Calu3 (cell line): ENCODE results near the gene RNF7. TPM values are rescaled to one million over a fixed set of nuclear protein-coding genes. Genes with fewer than 3 reads are reported as not detected.

Experiments
- BruUV-seq: library from RNA; stranded (reverse); fragments of 400-500 nt; replicated peaks from 2 replicates; lab custom pipeline; 2021; lab: Mats Ljungman, UMichigan
- CTCF ChIA-PET: fragments of 300-600 bp; sonication (Branson Sonifier 250); formaldehyde crosslinking; loops from one replicate; lab custom pipeline; 2022; ENCODE audit warnings: antibody characterized with exemption; lab: Charles Lee
- DNase-seq: peaks from one replicate; pipeline ENCODE4 v3.0.0; 2022
- H3K27ac Mint-ChIP-seq: one replicate; pipeline ENCODE4 v1.8.0; 2022; ENCODE audit warnings: mixed read lengths; ENCODE audit not compliant: unreplicated experiment
- H3K27me3 Mint-ChIP-seq: one replicate; pipeline ENCODE4 v1.8.0; 2022; ENCODE audit warnings: mixed read lengths; ENCODE audit not compliant: unreplicated experiment
- H3K36me3 Mint-ChIP-seq: one replicate; pipeline ENCODE4 v1.8.0; 2022; ENCODE audit warnings: mild to moderate bottlenecking, moderate library complexity, mixed read lengths; ENCODE audit not compliant: insufficient read depth, unreplicated experiment
- H3K4me1 Mint-ChIP-seq: one replicate; pipeline ENCODE4 v1.8.0; 2022; ENCODE audit warnings: mild to moderate bottlenecking, low read depth, mixed read lengths; ENCODE audit not compliant: unreplicated experiment
- H3K4me3 Mint-ChIP-seq: one replicate; pipeline ENCODE4 v1.8.0; 2022; ENCODE audit warnings: mild to moderate bottlenecking, low read depth, moderate library complexity, mixed read lengths; ENCODE audit not compliant: unreplicated experiment
- H3K9me3 Mint-ChIP-seq: one replicate; pipeline ENCODE4 v1.8.0; 2022; ENCODE audit warnings: low read depth, mixed read lengths; ENCODE audit not compliant: unreplicated experiment
- intact Hi-C: fragments of 100-400 bp; cut with micrococcal nuclease; formaldehyde crosslinking; loops from one replicate; pipeline ENCODE4 v1.10.0; 2022; ENCODE audit not compliant: unreplicated experiment
- total RNA-seq: library from RNA; stranded (reverse); gene quantifications from 2 replicates; pipeline ENCODE4 v1.2.3, GENCODE V29; 2022
- TF ChIP-seq, protein P1 (sequence below): fragments of 200-600 bp; IDR thresholded peaks from one replicate; pipeline ENCODE4 v1.8.0; 2022; ENCODE audit warnings: antibody characterized with exemption; ENCODE audit not compliant: unreplicated experiment

The RNF7 gene
- total RNA-seq, 1 experiment from 2014 or later = 108 TPM

DNA sequence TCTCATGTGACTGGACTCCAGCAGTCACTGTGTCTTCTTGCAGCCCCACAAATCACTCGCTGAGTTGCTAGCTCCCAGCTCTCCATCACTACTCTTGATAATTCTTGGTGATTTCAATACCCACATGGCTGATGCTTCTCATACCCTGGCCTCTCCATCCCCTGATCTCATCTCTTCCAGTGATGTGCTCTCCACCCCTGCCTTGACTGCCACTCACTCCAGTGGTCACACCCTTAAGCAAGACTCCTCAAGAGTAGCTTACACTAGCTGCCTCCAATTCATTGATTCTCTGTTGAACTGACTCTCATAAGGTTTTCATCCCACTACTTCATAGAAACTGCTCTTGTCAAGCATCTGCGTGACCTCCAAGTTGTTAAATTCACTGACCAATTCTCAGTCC is 25.9 kb downstream of the RNF7 start:
- peaks cover 10% of the 10 kb centered on the region for H3K27me3 Mint-ChIP-seq
- CTCF ChIA-PET = no interaction called here
- H3K36me3 Mint-ChIP-seq = no peaks in the 10 kb centered on the region
- DNase-seq = no peak
- H3K9me3 Mint-ChIP-seq = no peaks in the 10 kb centered on the region
- no peak overlapping the region for H3K27ac Mint-ChIP-seq
- no TSS peak for BruUV-seq
- H3K4me1 Mint-ChIP-seq = no peaks in the 10 kb centered on the region
- TF ChIP-seq, protein P1, sequence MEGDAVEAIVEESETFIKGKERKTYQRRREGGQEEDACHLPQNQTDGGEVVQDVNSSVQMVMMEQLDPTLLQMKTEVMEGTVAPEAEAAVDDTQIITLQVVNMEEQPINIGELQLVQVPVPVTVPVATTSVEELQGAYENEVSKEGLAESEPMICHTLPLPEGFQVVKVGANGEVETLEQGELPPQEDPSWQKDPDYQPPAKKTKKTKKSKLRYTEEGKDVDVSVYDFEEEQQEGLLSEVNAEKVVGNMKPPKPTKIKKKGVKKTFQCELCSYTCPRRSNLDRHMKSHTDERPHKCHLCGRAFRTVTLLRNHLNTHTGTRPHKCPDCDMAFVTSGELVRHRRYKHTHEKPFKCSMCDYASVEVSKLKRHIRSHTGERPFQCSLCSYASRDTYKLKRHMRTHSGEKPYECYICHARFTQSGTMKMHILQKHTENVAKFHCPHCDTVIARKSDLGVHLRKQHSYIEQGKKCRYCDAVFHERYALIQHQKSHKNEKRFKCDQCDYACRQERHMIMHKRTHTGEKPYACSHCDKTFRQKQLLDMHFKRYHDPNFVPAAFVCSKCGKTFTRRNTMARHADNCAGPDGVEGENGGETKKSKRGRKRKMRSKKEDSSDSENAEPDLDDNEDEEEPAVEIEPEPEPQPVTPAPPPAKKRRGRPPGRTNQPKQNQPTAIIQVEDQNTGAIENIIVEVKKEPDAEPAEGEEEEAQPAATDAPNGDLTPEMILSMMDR = no peak
- no peak overlapping the region for H3K4me3 Mint-ChIP-seq
- intact Hi-C loops = no loop called here

- CTCF ChIA-PET = no interaction called here
- H3K27me3 Mint-ChIP-seq = peaks cover 15% of the 10 kb centered on the region
Observed at GRCh38 chr3:141764465-141764864, 26.4 kb downstream of the RNF7 start.

DNA sequence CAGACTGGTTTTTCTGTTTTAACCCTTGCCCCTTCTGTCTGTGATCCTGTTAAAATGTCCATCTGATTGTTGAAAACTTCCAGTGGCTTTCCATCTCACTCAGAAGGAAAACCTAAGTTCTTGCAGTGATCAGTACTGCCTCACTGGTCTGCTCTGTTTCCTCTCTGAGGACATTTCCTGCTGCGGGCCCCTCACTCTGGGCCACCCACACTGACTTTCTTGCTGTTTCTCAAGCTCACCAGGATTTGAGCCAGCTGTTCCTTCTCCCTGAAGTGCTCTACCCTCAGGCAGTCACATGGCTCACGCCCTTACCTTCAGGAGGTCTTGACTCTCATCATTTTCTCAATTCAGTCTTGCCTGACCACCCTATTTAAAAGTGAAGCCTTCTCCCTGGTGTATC is 26.9 kb downstream of the RNF7 start:
- CTCF ChIA-PET = interaction anchor here (0.5 to 1.1 kb wide), 2 partner anchors 9 to 1560 kb away, joined by 3 to 6 read pairs; no protein-coding TSS in a partner anchor
- no peak overlapping the region for H3K27ac Mint-ChIP-seq
- no peaks in the 10 kb centered on the region for H3K9me3 Mint-ChIP-seq
- TF ChIP-seq, protein P1 = no peak
- H3K27me3 Mint-ChIP-seq = peaks cover 20% of the 10 kb centered on the region
- H3K4me3 Mint-ChIP-seq = no peak overlapping the region
- H3K36me3 Mint-ChIP-seq = no peaks in the 10 kb centered on the region
- no TSS peak for BruUV-seq
- no peaks in the 10 kb centered on the region for H3K4me1 Mint-ChIP-seq
- intact Hi-C loops = no loop called here
- no peak for DNase-seq

More at GRCh38 chr3:141764465-141764864, 26.4 kb downstream of the RNF7 start:
- H3K27ac Mint-ChIP-seq = no peak overlapping the region
- TF ChIP-seq, protein P1 = no peak
- no peak overlapping the region for H3K4me3 Mint-ChIP-seq
- intact Hi-C loops = no loop called here
- H3K9me3 Mint-ChIP-seq = no peaks in the 10 kb centered on the region
- DNase-seq = no peak
- no TSS peak for BruUV-seq
- H3K36me3 Mint-ChIP-seq = no peaks in the 10 kb centered on the region
- no peaks in the 10 kb centered on the region for H3K4me1 Mint-ChIP-seq

- intact Hi-C loops = no loop called here
- TF ChIP-seq, protein P1 = no peak
- H3K4me1 Mint-ChIP-seq = no peaks in the 10 kb centered on the region
- no peaks in the 10 kb centered on the region for H3K36me3 Mint-ChIP-seq
- CTCF ChIA-PET = interaction anchor here (0.7 kb wide), 1 partner anchor 15 kb away, joined by 3 read pairs; no protein-coding TSS in a partner anchor
- DNase-seq = no peak
- BruUV-seq = no TSS peak
- H3K27me3 Mint-ChIP-seq = peaks cover 21% of the 10 kb centered on the region
- H3K4me3 Mint-ChIP-seq = no peak overlapping the region
- H3K27ac Mint-ChIP-seq = no peak overlapping the region
- H3K9me3 Mint-ChIP-seq = no peaks in the 10 kb centered on the region
Observed at GRCh38 chr3:141767066-141767465, 29.0 kb downstream of the RNF7 start.
